WTC11 (cell line): ENCODE data around the gene RAD18. TPM values are rescaled to one million over a fixed set of nuclear protein-coding genes. Genes with fewer than 3 reads are reported as not detected.
A peak's percentile ranks its signal among the peaks of the same experiment; 100 is the strongest.

ENCODE experiments used
- AR ChIP-seq: fragments of 250-450 bp; sonication (Bioruptor Pico); IDR thresholded peaks from 2 replicates; pipeline ENCODE4 v1.9.0; 2021; ENCODE audit warnings: mild to moderate bottlenecking
- ATF2 ChIP-seq: sonication (generic); formaldehyde crosslinking; IDR thresholded peaks from 2 replicates; pipeline ENCODE4 v1.8.1; 2022; ENCODE audit warnings: low read depth, missing genetic modification reagents, borderline replicate concordance
- CDX4 ChIP-seq: fragments of 250-450 bp; sonication (Bioruptor Pico); IDR thresholded peaks from 2 replicates; pipeline ENCODE4 v1.9.0; 2021; ENCODE audit warnings: moderate library complexity, mild to moderate bottlenecking, inconsistent platforms, borderline replicate concordance
- CREM ChIP-seq: sonication (generic); formaldehyde crosslinking; IDR thresholded peaks from 2 replicates; pipeline ENCODE4 v1.8.1; 2022; ENCODE audit warnings: mild to moderate bottlenecking, missing genetic modification reagents, moderate library complexity
- E2F5 ChIP-seq: sonication (generic); formaldehyde crosslinking; IDR thresholded peaks from 2 replicates; pipeline ENCODE4 v1.8.1; 2022; ENCODE audit warnings: mild to moderate bottlenecking, moderate library complexity, missing genetic modification reagents
- ETV6 ChIP-seq: sonication (generic); formaldehyde crosslinking; IDR thresholded peaks from 2 replicates; pipeline ENCODE4 v1.8.1; 2022; ENCODE audit warnings: mild to moderate bottlenecking, missing genetic modification reagents
- FOXK1 ChIP-seq: sonication (generic); formaldehyde crosslinking; IDR thresholded peaks from 2 replicates; pipeline ENCODE4 v1.8.0; 2022; ENCODE audit warnings: mild to moderate bottlenecking, moderate library complexity, missing genetic modification reagents
- FOXP1 ChIP-seq: sonication (generic); formaldehyde crosslinking; IDR thresholded peaks from 2 replicates; pipeline ENCODE4 v1.8.0; 2022; ENCODE audit warnings: missing genetic modification reagents, mild to moderate bottlenecking, moderate library complexity, borderline replicate concordance
- GRHL2 ChIP-seq: fragments of 250-450 bp; sonication (Bioruptor Pico); IDR thresholded peaks from 2 replicates; pipeline ENCODE4 v1.8.0; 2022; ENCODE audit warnings: mild to moderate bottlenecking, moderate library complexity; ENCODE audit not compliant: insufficient replicate concordance, severe bottlenecking
- GTF2I ChIP-seq: fragments of 250-450 bp; sonication (Bioruptor Pico); conservative IDR thresholded peaks from 2 replicates; pipeline ENCODE4 v1.4.0; 2021; ENCODE audit warnings: mild to moderate bottlenecking
- JAZF1 ChIP-seq: fragments of 250-450 bp; sonication (Bioruptor Pico); IDR thresholded peaks from 2 replicates; pipeline ENCODE4 v1.9.0; 2021; ENCODE audit warnings: moderate library complexity, mild to moderate bottlenecking, inconsistent platforms
- KAT7 ChIP-seq: sonication (generic); formaldehyde crosslinking; IDR thresholded peaks from 2 replicates; pipeline ENCODE4 v1.8.1; 2023; ENCODE audit warnings: missing genetic modification reagents, mild to moderate bottlenecking, borderline replicate concordance
- MLX ChIP-seq: sonication (generic); formaldehyde crosslinking; IDR thresholded peaks from 2 replicates; pipeline ENCODE4 v1.8.1; 2023; ENCODE audit warnings: mild to moderate bottlenecking, missing genetic modification reagents, moderate library complexity
- MXD4 ChIP-seq: fragments of 250-450 bp; sonication (Bioruptor Pico); IDR thresholded peaks from 2 replicates; pipeline ENCODE4 v1.8.0; 2021; ENCODE audit warnings: mild to moderate bottlenecking, moderate library complexity, borderline replicate concordance
- NFATC4 ChIP-seq: fragments of 250-450 bp; sonication (Bioruptor Pico); IDR thresholded peaks from 2 replicates; pipeline ENCODE4 v1.9.0; 2021; ENCODE audit warnings: mild to moderate bottlenecking
- RORB ChIP-seq: fragments of 250-450 bp; sonication (Bioruptor Pico); IDR thresholded peaks from 2 replicates; pipeline ENCODE4 v1.9.0; 2021; ENCODE audit warnings: mild to moderate bottlenecking
- SMAD4 ChIP-seq: sonication (generic); formaldehyde crosslinking; IDR thresholded peaks from 2 replicates; pipeline ENCODE4 v1.8.0; 2022; ENCODE audit warnings: mild to moderate bottlenecking, missing genetic modification reagents
- SOX15 ChIP-seq: fragments of 250-450 bp; sonication (Bioruptor Pico); IDR thresholded peaks from 2 replicates; pipeline ENCODE4 v1.9.0; 2021; ENCODE audit warnings: mild to moderate bottlenecking
- TCF7 ChIP-seq: sonication (generic); formaldehyde crosslinking; IDR thresholded peaks from 2 replicates; pipeline ENCODE4 v1.8.0; 2022; ENCODE audit warnings: mild to moderate bottlenecking, low read depth, missing genetic modification reagents, moderate library complexity
- USF2 ChIP-seq: sonication (generic); formaldehyde crosslinking; IDR thresholded peaks from 2 replicates; pipeline ENCODE4 v1.8.1; 2023; ENCODE audit warnings: mild to moderate bottlenecking, missing genetic modification reagents, moderate library complexity
- ZNF138 ChIP-seq: sonication (generic); formaldehyde crosslinking; conservative IDR thresholded peaks from 2 replicates; pipeline ENCODE4 v1.8.1; 2022; ENCODE audit warnings: mild to moderate bottlenecking, moderate library complexity, missing genetic modification reagents
- ZNF232 ChIP-seq: sonication (generic); formaldehyde crosslinking; IDR thresholded peaks from 2 replicates; pipeline ENCODE4 v1.8.0; 2022; ENCODE audit warnings: mild to moderate bottlenecking, missing genetic modification reagents
- ZNF396 ChIP-seq: fragments of 250-450 bp; sonication (Bioruptor Pico); IDR thresholded peaks from 2 replicates; pipeline ENCODE4 v1.8.0; 2021; ENCODE audit warnings: mild to moderate bottlenecking, moderate library complexity, borderline replicate concordance
- ZNF416 ChIP-seq: fragments of 250-450 bp; sonication (Bioruptor Pico); IDR thresholded peaks from 2 replicates; pipeline ENCODE4 v1.9.0; 2021; ENCODE audit warnings: mild to moderate bottlenecking, inconsistent platforms
- ZNF532 ChIP-seq: fragments of 250-450 bp; sonication (Bioruptor Pico); IDR thresholded peaks from 2 replicates; pipeline ENCODE4 v1.9.0; 2021; ENCODE audit warnings: mild to moderate bottlenecking, borderline replicate concordance
- ZSCAN18 ChIP-seq: fragments of 250-450 bp; sonication (Bioruptor Pico); IDR thresholded peaks from 2 replicates; pipeline ENCODE4 v2.1.2; 2022; ENCODE audit warnings: mild to moderate bottlenecking, moderate library complexity
- total RNA-seq: library from RNA; stranded (reverse); gene quantifications from 3 replicates; pipeline ENCODE4 v1.2.3, GENCODE V29; 2021

RAD18 gene
- total RNA-seq, 1 experiment from 2014 or later: 24.4 TPM

GRCh38 chr3:8963137-8963853, at the start of gene RAD18 (continued):
- TF ChIP-seq AR (CRISPR knock-in tag) (no peak), SMAD4 (no peak), RORB (CRISPR knock-in tag) (no peak), CDX4 (CRISPR knock-in tag) (no peak), ZNF396 (CRISPR knock-in tag) (no peak), GTF2I (CRISPR knock-in tag) (no peak), CREM (peak; percentile 99), KAT7 (CRISPR knock-in tag) (no peak), E2F5 (CRISPR knock-in tag) (0 out of 2 replicates have a peak, but pooled peaks have one; percentile 36), ZNF232 (peak; percentile 16; the same call in 1 of the 2 replicates), ZNF416 (CRISPR knock-in tag) (no peak), FOXK1 (CRISPR knock-in tag) (peak; percentile 71; the same call in 1 of the 2 replicates), ETV6 (CRISPR knock-in tag) (peak; percentile 69), NFATC4 (CRISPR knock-in tag) (no peak), ZSCAN18 (CRISPR knock-in tag) (no peak), TCF7 (CRISPR knock-in tag) (no peak), ZNF532 (CRISPR knock-in tag) (no peak), SOX15 (CRISPR knock-in tag) (no peak), JAZF1 (no peak), MLX (CRISPR knock-in tag) (no peak), USF2 (CRISPR knock-in tag) (no peak), FOXP1 (no peak), ZNF138 (CRISPR knock-in tag) (no peak), MXD4 (CRISPR knock-in tag) (no peak), GRHL2 (CRISPR knock-in tag) (no peak), ATF2 (CRISPR knock-in tag) (no peak)
